Fibroblast of villous mesenchyme (primary cell): ENCODE measurements around the gene CC2D1B. TPM values are rescaled to one million over a fixed set of nuclear protein-coding genes. Genes with fewer than 3 reads are reported as not detected.

Experiments used
- DNase-seq: peaks from one replicate; pipeline ENCODE4 v3.0.0-alpha.2; 2010; ENCODE audit warnings: low read depth
- H3K4me3 ChIP-seq: 2 replicates; pipeline ENCODE4 v1.5.1; 2011; ENCODE audit warnings: low read depth, mild to moderate bottlenecking, low read length
- CTCF ChIP-seq: IDR thresholded peaks from 2 replicates; pipeline ENCODE4 v1.5.1; 2012; ENCODE audit warnings: low read depth, mild to moderate bottlenecking, low read length; ENCODE audit not compliant: insufficient read depth
- total RNA-seq: library from RNA; depleted of rRNA; stranded (reverse); fragments of >200 nt; gene quantifications from 2 replicates; pipeline ENCODE4 v1.2.3, GENCODE V29; 2012

The CC2D1B gene
- total RNA-seq, 1 donor, result 36.7 TPM

- DNase-seq, result no peak
- H3K4me3 ChIP-seq, result no peak overlapping the region
- no peak for TF ChIP-seq CTCF
Observed at GRCh38 chr1:52360595-52360968, 5.4 kb downstream of the CC2D1B start.

- DNase-seq, result no peak
- H3K4me3 ChIP-seq, result no peak overlapping the region
Observed at GRCh38 chr1:52359676-52360594, 6.1 kb downstream of the CC2D1B start.

GRCh38 chr1:52358851-52359497 lies 7.0 kb downstream of the CC2D1B start:
- no peak overlapping the region for H3K4me3 ChIP-seq
- TF ChIP-seq CTCF, result no peak

More at GRCh38 chr1:52359676-52360594, 6.1 kb downstream of the CC2D1B start:
- no peak for TF ChIP-seq CTCF

GRCh38 chr1:52357397-52357796 lies 8.6 kb downstream of the CC2D1B start:
- no peak overlapping the region for H3K4me3 ChIP-seq
- no peak for DNase-seq
- no peak for TF ChIP-seq CTCF

More at GRCh38 chr1:52358851-52359497, 7.0 kb downstream of the CC2D1B start:
- DNase-seq, result no peak

DNA sequence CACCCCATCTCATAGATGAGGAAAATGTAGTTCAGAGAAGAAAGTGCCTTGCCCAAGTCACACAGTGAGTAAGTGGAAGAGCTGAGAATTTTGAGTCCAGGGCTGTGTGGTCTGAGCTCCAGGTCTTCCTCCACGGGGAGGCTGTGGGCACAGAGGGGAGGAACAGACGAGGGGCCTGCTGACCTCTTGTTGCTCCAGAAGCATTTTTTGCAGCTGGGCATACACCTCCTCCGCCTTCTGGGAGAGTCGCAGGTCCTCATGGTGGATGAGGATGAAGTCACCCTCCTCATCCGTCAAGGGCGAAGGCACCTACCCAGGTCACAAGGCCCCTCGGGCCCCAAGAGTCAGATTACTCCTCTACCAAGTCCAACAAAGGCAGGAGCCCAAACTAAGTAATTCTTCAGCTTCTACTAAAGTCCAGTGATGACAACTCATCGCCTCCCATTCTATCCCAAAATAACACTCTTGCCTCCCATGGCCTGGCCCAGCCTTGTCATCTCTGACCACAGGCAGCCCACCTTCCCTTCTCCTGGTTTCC lies 9.1 kb downstream of the CC2D1B start:
- DNase-seq, result no peak
- TF ChIP-seq CTCF, result no peak
- no peak overlapping the region for H3K4me3 ChIP-seq

DNA sequence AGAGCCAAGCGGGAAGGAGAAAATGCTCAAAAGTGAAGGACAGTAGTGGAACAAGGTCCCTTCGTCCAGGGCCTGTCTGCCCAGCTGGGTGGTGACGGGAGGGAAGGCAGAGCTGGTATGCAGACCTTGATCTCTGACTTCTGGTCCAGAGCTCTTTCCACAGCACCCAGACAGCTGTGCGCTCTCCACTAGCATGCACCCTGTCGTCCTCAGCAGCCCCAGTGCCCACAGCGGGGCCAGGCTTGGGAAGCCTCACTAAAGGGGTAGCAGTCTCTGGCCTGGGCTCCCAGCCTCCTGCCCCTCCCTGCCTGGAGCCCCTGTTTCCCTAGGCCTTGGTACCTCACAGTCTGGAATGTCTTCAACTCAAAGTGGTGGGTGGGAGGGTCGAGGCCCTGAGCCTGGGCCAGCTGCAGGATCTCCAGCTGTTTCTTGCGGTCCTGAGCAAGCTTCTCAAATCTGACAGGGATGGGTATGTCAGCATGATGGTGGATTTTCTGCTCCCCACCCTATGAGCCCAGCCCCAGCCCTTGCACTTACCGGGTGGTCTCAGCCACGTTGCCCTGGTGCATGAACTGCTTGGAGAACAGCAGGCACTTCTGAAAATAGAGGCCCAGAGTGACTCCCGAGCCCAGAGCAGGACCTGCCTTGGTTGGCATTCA lies 10.0 kb downstream of the CC2D1B start:
- no peak for DNase-seq
- H3K4me3 ChIP-seq, result no peak overlapping the region
- TF ChIP-seq CTCF, result no peak
